HepG2 (cell line): ENCODE results near the gene CLDN15. TPM values are rescaled to one million over a fixed set of nuclear protein-coding genes. Genes with fewer than 3 reads are reported as not detected.

Experiments
- GZF1 ChIP-seq: sonication (generic); formaldehyde crosslinking; IDR thresholded peaks from 2 replicates; pipeline ENCODE4 v1.5.1; 2020; ENCODE audit warnings: mild to moderate bottlenecking, missing genetic modification reagents
- HHEX ChIP-seq: IDR thresholded peaks from 2 replicates; pipeline ENCODE4 v1.6.1; 2016; ENCODE audit warnings: control low read depth
- NAIF1 ChIP-seq: sonication (generic); formaldehyde crosslinking; IDR thresholded peaks from 2 replicates; pipeline ENCODE4 v1.5.0; 2020; ENCODE audit warnings: mild to moderate bottlenecking, missing genetic modification reagents, borderline replicate concordance
- RBFOX2 ChIP-seq: fragments of 200-400 bp; formaldehyde crosslinking; IDR thresholded peaks from 2 replicates; pipeline ENCODE4 v1.6.1; 2017; ENCODE audit warnings: low read depth, mild to moderate bottlenecking, low read length
- RORA ChIP-seq: sonication (generic); formaldehyde crosslinking; IDR thresholded peaks from 2 replicates; pipeline ENCODE4 v1.5.0; 2020; ENCODE audit warnings: mild to moderate bottlenecking, missing genetic modification reagents, moderate library complexity
- SNAPC4 ChIP-seq: sonication (generic); formaldehyde crosslinking; IDR thresholded peaks from 2 replicates; pipeline ENCODE4 v1.4.0; 2020; ENCODE audit warnings: mild to moderate bottlenecking, missing genetic modification reagents
- TAF1 ChIP-seq: sonication (generic); formaldehyde crosslinking; IDR thresholded peaks from 2 replicates; pipeline ENCODE4 v1.4.0; 2020; ENCODE audit warnings: missing genetic modification reagents
- ZNF138 ChIP-seq: sonication (generic); formaldehyde crosslinking; IDR thresholded peaks from 2 replicates; pipeline ENCODE4 v1.5.0; 2020; ENCODE audit warnings: mild to moderate bottlenecking, low read depth, missing genetic modification reagents
- ZNF235 ChIP-seq: sonication (generic); formaldehyde crosslinking; IDR thresholded peaks from 2 replicates; pipeline ENCODE4 v1.8.1; 2023; ENCODE audit warnings: mild to moderate bottlenecking, missing genetic modification reagents, borderline replicate concordance
- ZNF383 ChIP-seq: sonication (generic); formaldehyde crosslinking; IDR thresholded peaks from 2 replicates; pipeline ENCODE4 v1.4.0; 2020; ENCODE audit warnings: missing genetic modification reagents, mild to moderate bottlenecking, borderline replicate concordance
- ZNF556 ChIP-seq: sonication (generic); formaldehyde crosslinking; IDR thresholded peaks from 2 replicates; pipeline ENCODE4 v1.4.0; 2020; ENCODE audit warnings: mild to moderate bottlenecking, missing genetic modification reagents, borderline replicate concordance
- polyA plus RNA-seq, 8 experiments: library from polyadenylated mRNA; depleted of rRNA in 3 of 8; stranded (reverse) in 7 of 8; unstranded in 1 of 8; fragments of >200 nt; fragmentation: Illumina TruSeq in 4 of 8; extraction: Trizol in 4 of 8; gene quantifications; 2 replicates each; pipeline versions ENCODE4 v1.2.1 to v1.2.3, GENCODE V29; 2011 to 2016; ENCODE audit warnings: low read depth in 4 of 8, missing spikeins in 1 of 8, mixed read lengths in 1 of 8; ENCODE audit not compliant: insufficient read depth in 1 of 8
- total RNA-seq, 5 experiments: library from RNA; depleted of rRNA; stranded (reverse); fragments of >200 nt; fragmentation: Illumina TruSeq; extraction: Trizol; gene quantifications; 2 replicates each; pipeline ENCODE4 v1.2.3, GENCODE V29; 2016; ENCODE audit warnings: low read depth in 1 of 5
- TF ChIP-seq, protein P1 (sequence below): sonication (generic); formaldehyde crosslinking; IDR thresholded peaks from 2 replicates; pipeline ENCODE4 v1.4.0; 2020; ENCODE audit warnings: missing genetic modification reagents
- TF ChIP-seq, protein P2 (sequence below): sonication (generic); formaldehyde crosslinking; IDR thresholded peaks from 2 replicates; pipeline ENCODE4 v1.4.0; 2020; ENCODE audit warnings: missing genetic modification reagents, low read depth, mild to moderate bottlenecking, borderline replicate concordance
- TF ChIP-seq, protein P3 (sequence below): sonication (generic); formaldehyde crosslinking; IDR thresholded peaks from 2 replicates; pipeline ENCODE4 v1.4.0; 2020; ENCODE audit warnings: mild to moderate bottlenecking, missing genetic modification reagents

CLDN15 gene
- total and polyA plus RNA-seq, 2 of the 13 experiments (the other 11 are each of a cell fraction or from before 2014, with no cell fraction given), result 7.1 to 17.8 TPM

- TF ChIP-seq, protein P1, sequence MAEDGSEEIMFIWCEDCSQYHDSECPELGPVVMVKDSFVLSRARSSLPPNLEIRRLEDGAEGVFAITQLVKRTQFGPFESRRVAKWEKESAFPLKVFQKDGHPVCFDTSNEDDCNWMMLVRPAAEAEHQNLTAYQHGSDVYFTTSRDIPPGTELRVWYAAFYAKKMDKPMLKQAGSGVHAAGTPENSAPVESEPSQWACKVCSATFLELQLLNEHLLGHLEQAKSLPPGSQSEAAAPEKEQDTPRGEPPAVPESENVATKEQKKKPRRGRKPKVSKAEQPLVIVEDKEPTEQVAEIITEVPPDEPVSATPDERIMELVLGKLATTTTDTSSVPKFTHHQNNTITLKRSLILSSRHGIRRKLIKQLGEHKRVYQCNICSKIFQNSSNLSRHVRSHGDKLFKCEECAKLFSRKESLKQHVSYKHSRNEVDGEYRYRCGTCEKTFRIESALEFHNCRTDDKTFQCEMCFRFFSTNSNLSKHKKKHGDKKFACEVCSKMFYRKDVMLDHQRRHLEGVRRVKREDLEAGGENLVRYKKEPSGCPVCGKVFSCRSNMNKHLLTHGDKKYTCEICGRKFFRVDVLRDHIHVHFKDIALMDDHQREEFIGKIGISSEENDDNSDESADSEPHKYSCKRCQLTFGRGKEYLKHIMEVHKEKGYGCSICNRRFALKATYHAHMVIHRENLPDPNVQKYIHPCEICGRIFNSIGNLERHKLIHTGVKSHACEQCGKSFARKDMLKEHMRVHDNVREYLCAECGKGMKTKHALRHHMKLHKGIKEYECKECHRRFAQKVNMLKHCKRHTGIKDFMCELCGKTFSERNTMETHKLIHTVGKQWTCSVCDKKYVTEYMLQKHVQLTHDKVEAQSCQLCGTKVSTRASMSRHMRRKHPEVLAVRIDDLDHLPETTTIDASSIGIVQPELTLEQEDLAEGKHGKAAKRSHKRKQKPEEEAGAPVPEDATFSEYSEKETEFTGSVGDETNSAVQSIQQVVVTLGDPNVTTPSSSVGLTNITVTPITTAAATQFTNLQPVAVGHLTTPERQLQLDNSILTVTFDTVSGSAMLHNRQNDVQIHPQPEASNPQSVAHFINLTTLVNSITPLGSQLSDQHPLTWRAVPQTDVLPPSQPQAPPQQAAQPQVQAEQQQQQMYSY (CRISPR knock-in tag), result no peak
- TF ChIP-seq, protein P2, sequence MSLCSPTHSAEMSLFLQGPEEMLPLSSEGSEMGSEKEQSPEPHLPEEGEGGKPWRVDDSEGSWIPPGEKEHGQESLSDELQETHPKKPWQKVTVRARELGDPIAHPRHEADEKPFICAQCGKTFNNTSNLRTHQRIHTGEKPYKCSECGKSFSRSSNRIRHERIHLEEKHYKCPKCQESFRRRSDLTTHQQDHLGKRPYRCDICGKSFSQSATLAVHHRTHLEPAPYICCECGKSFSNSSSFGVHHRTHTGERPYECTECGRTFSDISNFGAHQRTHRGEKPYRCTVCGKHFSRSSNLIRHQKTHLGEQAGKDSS (CRISPR knock-in tag), result no peak
- no peak for TF ChIP-seq ZNF556 (CRISPR knock-in tag)
- no peak for TF ChIP-seq RORA (CRISPR knock-in tag)
- 0 out of 2 replicates have a peak, but pooled peaks have one; percentile 21 for TF ChIP-seq NAIF1 (CRISPR knock-in tag)
- no peak for TF ChIP-seq ZNF383 (CRISPR knock-in tag)
- no peak; the same call in 1 of the 2 replicates for TF ChIP-seq ZNF235 (CRISPR knock-in tag)
- TF ChIP-seq SNAPC4 (CRISPR knock-in tag), result peak; percentile 64; the same call in 1 of the 2 replicates
- TF ChIP-seq RBFOX2, result no peak
- TF ChIP-seq ZNF138 (CRISPR knock-in tag), result no peak
- TF ChIP-seq TAF1 (CRISPR knock-in tag), result peak; percentile 54; the same call in 1 of the 2 replicates
- TF ChIP-seq, protein P3, sequence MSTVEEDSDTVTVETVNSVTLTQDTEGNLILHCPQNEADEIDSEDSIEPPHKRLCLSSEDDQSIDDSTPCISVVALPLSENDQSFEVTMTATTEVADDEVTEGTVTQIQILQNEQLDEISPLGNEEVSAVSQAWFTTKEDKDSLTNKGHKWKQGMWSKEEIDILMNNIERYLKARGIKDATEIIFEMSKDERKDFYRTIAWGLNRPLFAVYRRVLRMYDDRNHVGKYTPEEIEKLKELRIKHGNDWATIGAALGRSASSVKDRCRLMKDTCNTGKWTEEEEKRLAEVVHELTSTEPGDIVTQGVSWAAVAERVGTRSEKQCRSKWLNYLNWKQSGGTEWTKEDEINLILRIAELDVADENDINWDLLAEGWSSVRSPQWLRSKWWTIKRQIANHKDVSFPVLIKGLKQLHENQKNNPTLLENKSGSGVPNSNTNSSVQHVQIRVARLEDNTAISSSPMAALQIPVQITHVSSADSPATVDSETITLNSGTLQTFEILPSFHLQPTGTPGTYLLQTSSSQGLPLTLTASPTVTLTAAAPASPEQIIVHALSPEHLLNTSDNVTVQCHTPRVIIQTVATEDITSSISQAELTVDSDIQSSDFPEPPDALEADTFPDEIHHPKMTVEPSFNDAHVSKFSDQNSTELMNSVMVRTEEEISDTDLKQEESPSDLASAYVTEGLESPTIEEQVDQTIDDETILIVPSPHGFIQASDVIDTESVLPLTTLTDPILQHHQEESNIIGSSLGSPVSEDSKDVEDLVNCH (CRISPR knock-in tag), result no peak
- TF ChIP-seq GZF1, result peak; percentile 56
- no peak for TF ChIP-seq HHEX (CRISPR knock-in tag)
Observed at GRCh38 chr7:101218236-101219125, 19.1 kb downstream of the CLDN15 start (continued).
